Panc1 (cell line): Measurements from ENCODE around the gene GSTA5. TPM values are rescaled to one million over a fixed set of nuclear protein-coding genes. Genes with fewer than 3 reads are reported as not detected.

ENCODE experiments used
- ATAC-seq: fragments of 200-7000 bp; cut with Tn5 transposase; 2 replicates; pipeline ENCODE4 v1.9.1; 2020; ENCODE audit warnings: mild to moderate bottlenecking, moderate library complexity
- BruUV-seq: library from RNA; stranded (reverse); fragments of 400-500 nt; replicated peaks from 2 replicates; lab custom pipeline; 2021; lab: Mats Ljungman, UMichigan
- CTCF ChIA-PET: fragments of 300-600 bp; sonication (Branson Sonifier 250); formaldehyde crosslinking; loops from one replicate; lab custom pipeline; 2022; ENCODE audit warnings: antibody characterized with exemption; lab: Charles Lee
- POLR2A ChIA-PET: fragments of 300-600 bp; sonication (Branson Sonifier 250); formaldehyde crosslinking; loops from one replicate; lab custom pipeline; 2022; ENCODE audit warnings: antibody characterized with exemption; lab: Charles Lee
- DNase-seq: peaks from one replicate; pipeline ENCODE4 v3.0.0-alpha.2; 2010; ENCODE audit warnings: low read depth, low spot score
- H3K27ac ChIP-seq: 2 replicates; pipeline ENCODE4 v1.5.1; 2011; ENCODE audit warnings: mild to moderate bottlenecking, low read length, inconsistent platforms
- H3K27me3 ChIP-seq: fragments of 200-500 bp; sonication (Bioruptor generic); 2 replicates; pipeline ENCODE4 v1.6.0; 2014; ENCODE audit warnings: low read length, inconsistent platforms; ENCODE audit not compliant: control insufficient read depth, insufficient read depth
- H3K36me3 ChIP-seq: fragments of 200-500 bp; sonication (Bioruptor generic); 2 replicates; pipeline ENCODE4 v1.5.1; 2014; ENCODE audit warnings: inconsistent platforms, mild to moderate bottlenecking, low read length, moderate library complexity; ENCODE audit not compliant: control insufficient read depth, insufficient read depth
- H3K4me1 ChIP-seq: 2 replicates; pipeline ENCODE4 v1.5.1; 2011; ENCODE audit warnings: inconsistent platforms, mild to moderate bottlenecking, low read length, moderate library complexity; ENCODE audit not compliant: control insufficient read depth, insufficient read depth
- H3K4me3 ChIP-seq, 2 experiments: 2 replicates each; pipeline ENCODE4 v1.5.1; 2011 to 2012; ENCODE audit warnings: low read depth in 2 of 2, low read length in 2 of 2, mild to moderate bottlenecking in 2 of 2, inconsistent platforms in 1 of 2, moderate library complexity in 1 of 2
- H3K9me3 ChIP-seq: fragments of 200-500 bp; sonication (Bioruptor generic); 2 replicates; pipeline ENCODE4 v1.5.1; 2014; ENCODE audit warnings: low read depth, mild to moderate bottlenecking, inconsistent platforms, low read length, moderate library complexity; ENCODE audit not compliant: control insufficient read depth, insufficient read depth
- POLR2AphosphoS5 ChIP-seq: IDR thresholded peaks from 2 replicates; pipeline ENCODE4 v1.6.1; 2012; ENCODE audit warnings: mild to moderate bottlenecking, low read depth, low read length, moderate library complexity
- SIN3A ChIP-seq: IDR thresholded peaks from 2 replicates; pipeline ENCODE4 v1.6.1; 2012; ENCODE audit warnings: low read depth, mild to moderate bottlenecking, low read length, moderate library complexity, borderline replicate concordance; ENCODE audit not compliant: insufficient read depth
- TCF7L2 ChIP-seq: IDR thresholded peaks from 2 replicates; pipeline ENCODE4 v1.6.1; 2011; ENCODE audit warnings: mild to moderate bottlenecking, low read depth, low read length, inconsistent platforms
- in situ Hi-C: cut with HindIII; loops from 2 replicates; pipeline ENCODE4 v1.10.0; 2016; ENCODE audit warnings: low sequenced_read_pairs, low pct_unique_long_range_greater_than_20kb
- intact Hi-C: fragments of 100-400 bp; cut with micrococcal nuclease; formaldehyde crosslinking; loops from one replicate; pipeline ENCODE4 v1.10.0; 2022; ENCODE audit not compliant: unreplicated experiment
- total RNA-seq: library from RNA; stranded (reverse); gene quantifications from one replicate; pipeline ENCODE4 v1.2.1, GENCODE V29; 2021; ENCODE audit not compliant: unreplicated experiment
- TF ChIP-seq, protein P1 (sequence below), 2 experiments: IDR thresholded peaks; 2 replicates each; pipeline ENCODE4 v1.6.1; 2011 to 2012; ENCODE audit warnings: low read depth in 2 of 2, control low read depth in 1 of 2, low read length in 1 of 2, mild to moderate bottlenecking in 1 of 2, moderate library complexity in 1 of 2; ENCODE audit not compliant: insufficient read depth in 1 of 2
- TF ChIP-seq, protein P2 (sequence below): fragments of 450-650 bp; IDR thresholded peaks from 2 replicates; pipeline ENCODE4 v1.5.1; 2017; ENCODE audit warnings: mild to moderate bottlenecking

GSTA5 gene
- total RNA-seq, 1 experiment from 2014 or later: not detected

DNA sequence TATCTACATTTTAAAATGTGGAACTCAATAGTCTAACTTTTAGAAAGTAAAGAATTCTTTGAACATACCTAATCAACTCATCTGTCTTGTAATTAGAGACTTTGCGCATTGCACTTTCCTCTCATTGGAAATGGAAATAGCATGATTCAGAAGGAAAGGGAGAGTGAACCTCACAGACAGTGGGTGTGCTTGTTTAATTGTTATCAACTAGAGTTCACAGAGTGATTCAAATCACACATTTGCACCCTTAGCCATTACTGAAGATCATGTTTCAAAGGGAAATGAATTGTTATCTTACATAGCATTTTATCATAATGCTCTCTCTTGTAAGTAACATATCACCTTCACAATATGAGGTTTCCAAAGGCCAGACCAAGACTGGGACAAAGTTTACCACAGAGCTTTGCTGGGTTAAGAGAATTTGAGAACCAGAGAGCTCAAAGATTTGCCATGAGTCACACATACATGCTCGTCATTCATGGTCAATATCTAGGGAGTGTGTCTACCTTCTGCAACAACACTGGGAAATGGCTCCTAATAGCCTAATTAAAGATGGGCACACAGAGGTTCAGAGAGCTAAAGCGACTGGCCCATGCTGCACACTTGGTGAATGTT is 47.4 kb upstream of the GSTA5 start:
- Histone ChIP-seq H3K4me1 (no peaks in the 10 kb centered on the region), H3K27me3 (no peaks in the 10 kb centered on the region), H3K36me3 (no peaks in the 10 kb centered on the region), H3K9me3 (no peaks in the 10 kb centered on the region), H3K27ac (no peak overlapping the region), H3K4me3 (no peak overlapping the region)
- ChIA-PET CTCF (no interaction called here), POLR2A (no interaction called here)
- no peak for ATAC-seq
- TF ChIP-seq, protein P1, sequence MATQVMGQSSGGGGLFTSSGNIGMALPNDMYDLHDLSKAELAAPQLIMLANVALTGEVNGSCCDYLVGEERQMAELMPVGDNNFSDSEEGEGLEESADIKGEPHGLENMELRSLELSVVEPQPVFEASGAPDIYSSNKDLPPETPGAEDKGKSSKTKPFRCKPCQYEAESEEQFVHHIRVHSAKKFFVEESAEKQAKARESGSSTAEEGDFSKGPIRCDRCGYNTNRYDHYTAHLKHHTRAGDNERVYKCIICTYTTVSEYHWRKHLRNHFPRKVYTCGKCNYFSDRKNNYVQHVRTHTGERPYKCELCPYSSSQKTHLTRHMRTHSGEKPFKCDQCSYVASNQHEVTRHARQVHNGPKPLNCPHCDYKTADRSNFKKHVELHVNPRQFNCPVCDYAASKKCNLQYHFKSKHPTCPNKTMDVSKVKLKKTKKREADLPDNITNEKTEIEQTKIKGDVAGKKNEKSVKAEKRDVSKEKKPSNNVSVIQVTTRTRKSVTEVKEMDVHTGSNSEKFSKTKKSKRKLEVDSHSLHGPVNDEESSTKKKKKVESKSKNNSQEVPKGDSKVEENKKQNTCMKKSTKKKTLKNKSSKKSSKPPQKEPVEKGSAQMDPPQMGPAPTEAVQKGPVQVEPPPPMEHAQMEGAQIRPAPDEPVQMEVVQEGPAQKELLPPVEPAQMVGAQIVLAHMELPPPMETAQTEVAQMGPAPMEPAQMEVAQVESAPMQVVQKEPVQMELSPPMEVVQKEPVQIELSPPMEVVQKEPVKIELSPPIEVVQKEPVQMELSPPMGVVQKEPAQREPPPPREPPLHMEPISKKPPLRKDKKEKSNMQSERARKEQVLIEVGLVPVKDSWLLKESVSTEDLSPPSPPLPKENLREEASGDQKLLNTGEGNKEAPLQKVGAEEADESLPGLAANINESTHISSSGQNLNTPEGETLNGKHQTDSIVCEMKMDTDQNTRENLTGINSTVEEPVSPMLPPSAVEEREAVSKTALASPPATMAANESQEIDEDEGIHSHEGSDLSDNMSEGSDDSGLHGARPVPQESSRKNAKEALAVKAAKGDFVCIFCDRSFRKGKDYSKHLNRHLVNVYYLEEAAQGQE (IDR thresholded peaks at IDR 0.05; ENCODE audit: insufficient read depth in 1 of 2, low read depth in 2 of 2, low read length in 1 of 2): no peak
- no peak for DNase-seq
- BruUV-seq: no TSS peak
- in situ Hi-C loops: no loop called here
- intact Hi-C loops: no loop called here

DNA sequence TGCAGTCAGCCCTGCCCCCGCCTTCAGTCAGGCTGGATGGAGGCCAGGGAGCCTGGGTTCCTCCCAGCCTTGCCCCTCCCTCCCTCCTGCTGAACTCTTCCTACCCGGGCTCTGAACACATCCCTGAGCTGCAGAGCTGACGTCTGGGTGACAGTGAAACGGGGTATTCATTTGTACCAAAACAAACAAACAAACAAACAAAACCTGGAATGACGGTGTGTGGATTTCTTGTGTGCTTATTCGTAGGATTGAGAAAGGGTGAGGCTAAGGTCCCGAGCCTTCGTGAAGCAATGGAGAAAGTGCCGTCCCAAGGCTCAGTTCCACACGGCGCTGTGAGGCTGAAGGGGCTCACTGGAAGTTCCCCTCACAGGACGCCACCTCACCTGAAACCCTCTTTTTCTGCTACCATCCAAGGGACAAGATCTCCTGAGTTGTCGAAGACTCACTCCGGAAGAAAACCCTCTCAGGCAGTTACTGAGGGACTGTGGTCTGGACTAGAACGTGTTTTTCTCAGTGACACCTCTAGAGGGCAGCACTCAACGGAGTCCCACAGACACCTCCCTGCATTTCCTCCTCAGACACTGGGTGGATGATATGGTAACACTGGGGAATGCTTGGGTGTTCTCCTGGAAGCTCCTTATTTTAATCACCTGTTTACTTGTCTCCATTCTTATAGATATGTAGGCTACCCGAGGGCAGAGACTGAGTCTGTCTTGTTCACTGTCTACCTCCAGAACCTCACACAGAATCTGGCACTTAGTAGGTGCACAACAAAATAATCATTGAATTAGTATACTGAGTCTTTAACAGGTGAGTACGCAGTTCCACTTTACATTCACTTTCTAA is 41.6 kb upstream of the GSTA5 start:
- peak; percentile 69 for DNase-seq

DNA sequence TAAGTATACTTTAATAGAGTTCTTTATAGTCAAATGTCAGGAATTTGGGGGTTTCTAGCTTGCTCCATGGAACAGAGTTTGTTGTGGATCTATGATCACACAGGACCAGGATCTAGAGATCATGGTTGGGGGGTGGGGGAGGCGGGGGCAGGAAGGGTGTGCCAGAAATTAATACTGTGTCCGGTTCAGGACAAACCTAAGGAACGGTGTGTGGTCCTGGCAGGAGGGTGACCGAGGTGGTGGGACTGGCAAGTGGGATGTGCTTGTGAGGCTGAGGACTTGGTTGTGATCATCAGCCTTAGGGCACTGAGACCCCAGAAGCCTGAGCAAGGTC is 41.0 kb upstream of the GSTA5 start:
- BruUV-seq: no TSS peak
- ChIA-PET POLR2A (no interaction called here), CTCF (no interaction called here)
- Histone ChIP-seq H3K4me3 (peak overlapping the region; percentile 66 to 70), H3K9me3 (no peaks in the 10 kb centered on the region), H3K27ac (no peak overlapping the region), H3K27me3 (no peaks in the 10 kb centered on the region), H3K36me3 (no peaks in the 10 kb centered on the region), H3K4me1 (no peaks in the 10 kb centered on the region)
- in situ Hi-C loops (no loop called here), intact Hi-C loops (no loop called here)
- ATAC-seq (peak; percentile 28), DNase-seq (no peak)
- TF ChIP-seq, protein P1 (IDR thresholded peaks at IDR 0.05; ENCODE audit: insufficient read depth in 1 of 2, low read depth in 2 of 2, low read length in 1 of 2): no peak
- TF ChIP-seq SIN3A (no peak), POLR2AphosphoS5 (no peak), TCF7L2 (no peak)
- TF ChIP-seq, protein P2, sequence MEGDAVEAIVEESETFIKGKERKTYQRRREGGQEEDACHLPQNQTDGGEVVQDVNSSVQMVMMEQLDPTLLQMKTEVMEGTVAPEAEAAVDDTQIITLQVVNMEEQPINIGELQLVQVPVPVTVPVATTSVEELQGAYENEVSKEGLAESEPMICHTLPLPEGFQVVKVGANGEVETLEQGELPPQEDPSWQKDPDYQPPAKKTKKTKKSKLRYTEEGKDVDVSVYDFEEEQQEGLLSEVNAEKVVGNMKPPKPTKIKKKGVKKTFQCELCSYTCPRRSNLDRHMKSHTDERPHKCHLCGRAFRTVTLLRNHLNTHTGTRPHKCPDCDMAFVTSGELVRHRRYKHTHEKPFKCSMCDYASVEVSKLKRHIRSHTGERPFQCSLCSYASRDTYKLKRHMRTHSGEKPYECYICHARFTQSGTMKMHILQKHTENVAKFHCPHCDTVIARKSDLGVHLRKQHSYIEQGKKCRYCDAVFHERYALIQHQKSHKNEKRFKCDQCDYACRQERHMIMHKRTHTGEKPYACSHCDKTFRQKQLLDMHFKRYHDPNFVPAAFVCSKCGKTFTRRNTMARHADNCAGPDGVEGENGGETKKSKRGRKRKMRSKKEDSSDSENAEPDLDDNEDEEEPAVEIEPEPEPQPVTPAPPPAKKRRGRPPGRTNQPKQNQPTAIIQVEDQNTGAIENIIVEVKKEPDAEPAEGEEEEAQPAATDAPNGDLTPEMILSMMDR: no peak

More for the DNA sequence above, 41.6 kb upstream of the GSTA5 start:
- no peaks in the 10 kb centered on the region for H3K4me1 ChIP-seq
- peak; percentile 100 for ATAC-seq
- in situ Hi-C loops (no loop called here), intact Hi-C loops (loop anchor here (1.0 kb wide), 1 partner anchor 112 kb away; no protein-coding TSS in a partner anchor)
- H3K9me3 ChIP-seq: no peaks in the 10 kb centered on the region
- ChIA-PET CTCF (interaction anchor here (1.0 kb wide), 1 partner anchor 113 kb away, joined by 3 read pairs; the partner anchor contains the start of gene GSTA4), POLR2A (no interaction called here)
- no TSS peak for BruUV-seq
- no peaks in the 10 kb centered on the region for H3K36me3 ChIP-seq
- H3K27me3 ChIP-seq: no peaks in the 10 kb centered on the region
- peak overlapping the region; percentile 83 for H3K27ac ChIP-seq
- peak overlapping the region; percentile 66 to 70 for H3K4me3 ChIP-seq
- TF ChIP-seq SIN3A: no peak
- TF ChIP-seq, protein P2: peak; percentile 90
